OCI-LY1 (cell line): ENCODE measurements around the gene NSRP1.

Source experiments
- H2AFZ ChIP-seq: fragments of 200-600 bp; sonication (generic), shearing (Covaris generic); 2 replicates; pipeline ENCODE4 v1.6.0; 2014; ENCODE audit warnings: antibody characterized with exemption, mild to moderate bottlenecking, low read length
- H3F3A ChIP-seq: fragments of 200-600 bp; sonication (generic), shearing (Covaris generic); 2 replicates; pipeline ENCODE4 v1.6.0; 2014; ENCODE audit warnings: mild to moderate bottlenecking, antibody characterized with exemption, low read length, moderate library complexity; ENCODE audit not compliant: insufficient read depth
- H3K27ac ChIP-seq: fragments of 200-600 bp; sonication (generic); 2 replicates; pipeline ENCODE4 v1.5.1; 2014; ENCODE audit warnings: low read length, mixed run types, mild to moderate bottlenecking, low read depth; ENCODE audit not compliant: poor library complexity, severe bottlenecking
- H3K27me3 ChIP-seq: fragments of 200-600 bp; sonication (generic); 2 replicates; pipeline ENCODE4 v1.6.0; 2014; ENCODE audit warnings: antibody characterized with exemption, mild to moderate bottlenecking, low read length, moderate library complexity; ENCODE audit not compliant: insufficient read depth
- H3K36me3 ChIP-seq: fragments of 200-600 bp; sonication (generic); 2 replicates; pipeline ENCODE4 v1.6.1; 2014; ENCODE audit warnings: mild to moderate bottlenecking, antibody characterized with exemption, low read length, moderate library complexity, mixed read lengths; ENCODE audit not compliant: insufficient read depth
- H3K4me1 ChIP-seq: fragments of 200-600 bp; sonication (generic); 2 replicates; pipeline ENCODE4 v1.5.1; 2014; ENCODE audit warnings: mild to moderate bottlenecking, low read length, moderate library complexity; ENCODE audit not compliant: insufficient read depth, severe bottlenecking
- H3K4me2 ChIP-seq: fragments of 200-600 bp; sonication (generic), shearing (Covaris generic); 2 replicates; pipeline ENCODE4 v1.6.1; 2014; ENCODE audit warnings: low read length
- H3K4me3 ChIP-seq: fragments of 200-600 bp; sonication (generic); 2 replicates; pipeline ENCODE4 v1.5.1; 2014; ENCODE audit warnings: low read length, low read depth, mild to moderate bottlenecking, mixed read lengths; ENCODE audit not compliant: poor library complexity, severe bottlenecking
- H3K79me2 ChIP-seq: fragments of 200-600 bp; shearing (Covaris generic); 2 replicates; pipeline ENCODE4 v1.6.1; 2016; ENCODE audit warnings: mixed run types, low read length, mixed read lengths; ENCODE audit not compliant: insufficient read depth
- H3K9ac ChIP-seq: fragments of 200-600 bp; sonication (generic), shearing (Covaris generic); 2 replicates; pipeline ENCODE4 v1.6.1; 2014; ENCODE audit warnings: mild to moderate bottlenecking, low read length, mixed read lengths
- H3K9me2 ChIP-seq: fragments of 200-600 bp; sonication (generic), shearing (Covaris generic); 2 replicates; pipeline ENCODE4 v1.6.1; 2014; ENCODE audit warnings: low read depth, mild to moderate bottlenecking, low read length, mixed read lengths
- H3K9me3 ChIP-seq: fragments of 200-600 bp; shearing (Covaris generic); 2 replicates; pipeline ENCODE4 v1.6.1; 2014; ENCODE audit warnings: low read length, mixed read lengths
- H4K20me1 ChIP-seq: fragments of 200-600 bp; sonication (generic), shearing (Covaris generic); 2 replicates; pipeline ENCODE4 v1.6.0; 2016; ENCODE audit warnings: mild to moderate bottlenecking, low read length; ENCODE audit not compliant: insufficient read depth
- EZH2 ChIP-seq: fragments of 200-600 bp; sonication (generic), shearing (Covaris generic); IDR thresholded peaks from 2 replicates; pipeline ENCODE4 v1.8.0; 2017; ENCODE audit warnings: borderline replicate concordance, mixed run types, mild to moderate bottlenecking, antibody characterized with exemption, low read length, moderate library complexity, mixed read lengths
- TF ChIP-seq, protein P1 (sequence below): fragments of 200-600 bp; sonication (generic), shearing (Covaris generic); IDR thresholded peaks from 2 replicates; pipeline ENCODE4 v1.5.1; 2017; ENCODE audit warnings: mild to moderate bottlenecking, antibody characterized with exemption, low read length, moderate library complexity, mixed read lengths

Gene NSRP1

DNA sequence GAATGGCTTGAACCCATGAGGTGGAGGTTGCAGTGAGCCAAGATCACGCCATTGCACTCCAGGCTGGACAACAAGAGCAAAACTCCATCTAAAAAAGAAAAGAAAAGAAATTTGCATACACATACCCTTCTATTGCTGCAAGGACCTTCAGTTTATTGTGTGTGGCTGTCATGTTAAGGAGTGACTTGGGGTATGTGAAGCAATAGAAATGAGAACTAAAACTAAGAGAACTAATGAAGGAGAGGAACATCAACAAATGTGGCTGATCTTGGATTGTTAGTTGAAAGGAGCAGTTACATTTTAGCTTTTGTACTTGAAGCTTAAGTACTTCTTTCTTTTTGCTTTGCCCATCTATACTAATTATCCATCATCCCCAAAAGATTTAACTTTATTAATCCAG lies 12.7 kb upstream of the NSRP1 start:
- Histone ChIP-seq H3K9me2 (no peaks in the 10 kb centered on the region), H2AFZ (no peak overlapping the region), H3K27me3 (no peaks in the 10 kb centered on the region), H3K79me2 (no peaks in the 10 kb centered on the region), H3F3A (no peaks in the 10 kb centered on the region), H3K27ac (no peak overlapping the region), H3K9ac (no peak overlapping the region), H3K4me1 (peaks cover 5% of the 10 kb centered on the region), H3K9me3 (peaks cover 4% of the 10 kb centered on the region; the same call in 1 of the 2 replicates), H3K4me2 (no peak overlapping the region), H3K36me3 (no peaks in the 10 kb centered on the region; the same call in 1 of the 2 replicates), H4K20me1 (no peaks in the 10 kb centered on the region), H3K4me3 (no peak overlapping the region)
- TF ChIP-seq EZH2 = no peak
- TF ChIP-seq, protein P1, sequence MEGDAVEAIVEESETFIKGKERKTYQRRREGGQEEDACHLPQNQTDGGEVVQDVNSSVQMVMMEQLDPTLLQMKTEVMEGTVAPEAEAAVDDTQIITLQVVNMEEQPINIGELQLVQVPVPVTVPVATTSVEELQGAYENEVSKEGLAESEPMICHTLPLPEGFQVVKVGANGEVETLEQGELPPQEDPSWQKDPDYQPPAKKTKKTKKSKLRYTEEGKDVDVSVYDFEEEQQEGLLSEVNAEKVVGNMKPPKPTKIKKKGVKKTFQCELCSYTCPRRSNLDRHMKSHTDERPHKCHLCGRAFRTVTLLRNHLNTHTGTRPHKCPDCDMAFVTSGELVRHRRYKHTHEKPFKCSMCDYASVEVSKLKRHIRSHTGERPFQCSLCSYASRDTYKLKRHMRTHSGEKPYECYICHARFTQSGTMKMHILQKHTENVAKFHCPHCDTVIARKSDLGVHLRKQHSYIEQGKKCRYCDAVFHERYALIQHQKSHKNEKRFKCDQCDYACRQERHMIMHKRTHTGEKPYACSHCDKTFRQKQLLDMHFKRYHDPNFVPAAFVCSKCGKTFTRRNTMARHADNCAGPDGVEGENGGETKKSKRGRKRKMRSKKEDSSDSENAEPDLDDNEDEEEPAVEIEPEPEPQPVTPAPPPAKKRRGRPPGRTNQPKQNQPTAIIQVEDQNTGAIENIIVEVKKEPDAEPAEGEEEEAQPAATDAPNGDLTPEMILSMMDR = no peak

DNA sequence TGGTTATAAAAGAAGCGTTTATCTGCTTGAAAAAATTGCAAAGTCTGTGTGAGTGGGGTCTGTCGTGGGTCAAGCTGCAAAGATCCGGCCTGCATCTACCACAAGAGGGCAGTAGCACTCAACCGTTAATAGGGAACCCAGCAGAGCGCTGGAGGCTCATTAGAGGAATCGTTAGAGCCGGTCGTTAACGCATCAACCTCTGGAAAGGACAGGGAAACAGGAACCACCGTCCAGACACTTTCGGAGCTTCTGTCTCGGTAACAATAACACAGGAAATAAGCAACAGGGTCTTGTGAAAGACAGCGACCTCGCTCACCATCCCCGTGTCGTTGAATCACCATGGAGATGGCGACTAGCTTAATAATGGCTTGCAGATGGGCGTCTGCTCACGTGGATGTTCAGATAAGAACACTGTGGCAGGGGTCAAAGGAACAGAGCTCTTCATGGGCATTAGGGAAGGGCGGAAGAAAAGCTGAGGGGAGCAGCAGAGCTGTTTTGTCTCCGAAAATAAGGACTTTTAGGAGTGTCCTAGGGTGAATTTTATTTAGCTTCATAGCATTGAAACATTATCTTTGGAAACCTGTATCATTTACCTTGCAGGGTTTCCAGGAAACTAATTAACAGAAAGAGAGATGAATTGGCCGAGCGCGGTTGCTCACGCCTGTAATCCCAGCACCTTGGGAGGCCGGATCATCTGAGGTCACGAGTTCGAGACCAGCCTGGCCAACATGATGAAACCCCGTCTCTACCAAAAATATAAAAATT lies 11.9 kb upstream of the NSRP1 start:
- H3K4me2 ChIP-seq = peak overlapping the region; percentile 83
- peaks cover 5% of the 10 kb centered on the region for H3K4me1 ChIP-seq
- no peaks in the 10 kb centered on the region for H3F3A ChIP-seq
- no peaks in the 10 kb centered on the region for H4K20me1 ChIP-seq
- peaks cover 4% of the 10 kb centered on the region; the same call in 1 of the 2 replicates for H3K9me3 ChIP-seq
- H3K4me3 ChIP-seq = peak overlapping the region; percentile 59
- TF ChIP-seq, protein P1 = peak; percentile 90
- no peak for TF ChIP-seq EZH2
- no peaks in the 10 kb centered on the region; the same call in 1 of the 2 replicates for H3K36me3 ChIP-seq
- H3K27me3 ChIP-seq = no peaks in the 10 kb centered on the region
- H3K9ac ChIP-seq = no peak overlapping the region; the same call in 1 of the 2 replicates
- peak overlapping the region; percentile 17; the same call in 1 of the 2 replicates for H2AFZ ChIP-seq
- no peak overlapping the region for H3K27ac ChIP-seq
- H3K9me2 ChIP-seq = no peaks in the 10 kb centered on the region
- H3K79me2 ChIP-seq = no peaks in the 10 kb centered on the region

DNA sequence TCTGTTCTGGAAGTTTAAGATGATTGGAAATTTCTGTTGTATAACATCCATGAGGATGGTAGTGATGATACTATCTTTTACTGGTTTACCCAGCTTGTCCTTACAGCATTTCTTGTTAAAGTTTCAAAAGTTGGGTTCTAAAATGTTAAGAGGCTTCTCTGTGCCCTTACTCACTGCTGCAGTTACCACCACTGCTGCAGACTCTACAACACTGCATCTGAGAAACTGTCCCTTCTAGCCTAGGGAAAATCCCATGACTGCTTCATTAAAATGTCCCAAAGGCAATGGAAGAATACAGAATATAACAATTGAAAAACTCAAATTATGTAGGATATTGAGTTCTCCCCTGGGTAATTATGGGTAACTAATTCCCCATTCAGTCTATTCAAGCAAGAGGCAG lies 3.8 kb upstream of the NSRP1 start:
- Histone ChIP-seq H3K79me2 (peaks cover 11% of the 10 kb centered on the region), H3K36me3 (no peaks in the 10 kb centered on the region; the same call in 1 of the 2 replicates), H3K4me2 (no peak overlapping the region), H2AFZ (no peak overlapping the region), H3K9me2 (no peaks in the 10 kb centered on the region), H3K9me3 (peaks cover 2% of the 10 kb centered on the region; the same call in 1 of the 2 replicates), H3K4me3 (no peak overlapping the region), H4K20me1 (no peaks in the 10 kb centered on the region), H3K4me1 (peaks cover 3% of the 10 kb centered on the region), H3K9ac (no peak overlapping the region), H3K27ac (no peak overlapping the region), H3F3A (peaks cover 3% of the 10 kb centered on the region; the same call in 1 of the 2 replicates), H3K27me3 (no peaks in the 10 kb centered on the region)
- TF ChIP-seq, protein P1 = no peak
- no peak for TF ChIP-seq EZH2
